Measurements from ENCODE around the gene CNFN.

CNFN gene

GRCh38 chr19:42389899-42390298 is at the start of gene CNFN:
TSS of gene CNFN (minus strand) at chr19:42390297. CDS start at chr19:42389037, 1,260 bp downstream.
- POLR2A ChIA-PET = no interaction called here
- DNase-seq (ENCODE audit: low read depth, low spot score) = no peak
- CTCF ChIA-PET = interaction anchor here (2.0 kb wide), 1 partner anchor 11 kb away, joined by 13 read pairs; no protein-coding TSS in a partner anchor
- TF ChIP-seq, protein P1, sequence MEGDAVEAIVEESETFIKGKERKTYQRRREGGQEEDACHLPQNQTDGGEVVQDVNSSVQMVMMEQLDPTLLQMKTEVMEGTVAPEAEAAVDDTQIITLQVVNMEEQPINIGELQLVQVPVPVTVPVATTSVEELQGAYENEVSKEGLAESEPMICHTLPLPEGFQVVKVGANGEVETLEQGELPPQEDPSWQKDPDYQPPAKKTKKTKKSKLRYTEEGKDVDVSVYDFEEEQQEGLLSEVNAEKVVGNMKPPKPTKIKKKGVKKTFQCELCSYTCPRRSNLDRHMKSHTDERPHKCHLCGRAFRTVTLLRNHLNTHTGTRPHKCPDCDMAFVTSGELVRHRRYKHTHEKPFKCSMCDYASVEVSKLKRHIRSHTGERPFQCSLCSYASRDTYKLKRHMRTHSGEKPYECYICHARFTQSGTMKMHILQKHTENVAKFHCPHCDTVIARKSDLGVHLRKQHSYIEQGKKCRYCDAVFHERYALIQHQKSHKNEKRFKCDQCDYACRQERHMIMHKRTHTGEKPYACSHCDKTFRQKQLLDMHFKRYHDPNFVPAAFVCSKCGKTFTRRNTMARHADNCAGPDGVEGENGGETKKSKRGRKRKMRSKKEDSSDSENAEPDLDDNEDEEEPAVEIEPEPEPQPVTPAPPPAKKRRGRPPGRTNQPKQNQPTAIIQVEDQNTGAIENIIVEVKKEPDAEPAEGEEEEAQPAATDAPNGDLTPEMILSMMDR (IDR thresholded peaks at IDR 0.05; ENCODE audit: insufficient read depth, low read length, missing control alignments) = no peak
- H3K4me3 ChIP-seq (ENCODE audit: low read depth, low read length) = no peak within 1 kb of the TSS

- POLR2A ChIA-PET = no interaction called here
- CTCF ChIA-PET = interaction anchor here (1.1 to 3.2 kb wide), 5 partner anchors 11 to 160 kb away, joined by 3 to 36 read pairs (median 6); no protein-coding TSS in a partner anchor
- no peak for DNase-seq (ENCODE audit: low read depth, low spot score)
These were observed 45.9 kb upstream of the CNFN start for GRCh38 chr19:42436006-42436405.

DNA sequence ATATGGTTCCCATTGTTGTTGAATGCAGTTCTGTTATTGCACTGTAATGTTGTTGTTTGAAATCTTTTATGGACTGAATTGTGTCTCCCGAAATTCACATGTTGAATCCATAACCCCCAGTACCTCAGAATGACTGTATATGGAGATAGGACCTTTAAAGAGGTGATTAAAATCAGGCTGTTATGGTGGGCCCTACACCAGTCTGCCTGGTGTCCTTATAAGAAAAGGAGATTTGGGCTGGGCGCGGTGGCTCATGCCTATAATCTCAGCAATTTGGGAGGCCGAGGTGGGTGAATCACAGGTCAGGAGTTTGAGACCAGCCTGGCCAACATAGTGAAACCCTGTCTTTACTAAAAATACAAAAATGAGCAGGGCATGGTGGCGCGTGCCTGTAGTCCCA is 45.2 kb upstream of the CNFN start:
- TF ChIP-seq, protein P1 (IDR thresholded peaks at IDR 0.05; ENCODE audit: insufficient read depth, low read length, missing control alignments) = no peak
- ChIA-PET CTCF (interaction anchor here (0.7 to 2.7 kb wide), 5 partner anchors 11 to 327 kb away, joined by 3 to 12 read pairs (median 5); no protein-coding TSS in a partner anchor), POLR2A (no interaction called here)
- DNase-seq (ENCODE audit: low read depth, low spot score) = no peak
- no peak overlapping the region for H3K4me3 ChIP-seq (ENCODE audit: low read depth, low read length)

More at GRCh38 chr19:42436006-42436405, 45.9 kb upstream of the CNFN start:
- no peak overlapping the region for H3K4me3 ChIP-seq (ENCODE audit: low read depth, low read length)
- TF ChIP-seq, protein P1 (IDR thresholded peaks at IDR 0.05; ENCODE audit: insufficient read depth, low read length, missing control alignments) = no peak

GRCh38 chr19:42433503-42434260 is 43.6 kb upstream of the CNFN start:
- H3K4me3 ChIP-seq (ENCODE audit: low read depth, low read length) = no peak overlapping the region
- DNase-seq (ENCODE audit: low read depth, low spot score) = no peak
- POLR2A ChIA-PET = no interaction called here

DNA sequence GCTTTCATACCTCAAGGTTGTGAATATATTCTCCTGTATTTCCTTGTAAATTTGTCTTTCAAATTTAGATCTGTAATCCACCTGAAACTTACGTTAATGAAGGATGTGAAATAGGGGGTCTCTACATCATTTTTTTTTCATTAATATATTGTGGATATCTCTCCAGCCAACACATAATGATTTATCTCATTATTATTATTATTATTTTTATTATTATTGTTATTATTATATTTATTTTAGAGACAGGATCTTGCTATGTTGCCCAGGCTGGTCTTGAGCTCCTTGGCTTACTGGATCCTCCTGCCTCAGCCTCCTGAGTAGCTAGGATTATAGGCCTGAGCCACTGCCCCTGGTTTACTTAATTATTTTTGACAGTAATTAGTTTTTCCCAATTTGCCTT is 41.4 kb upstream of the CNFN start:
- no peak overlapping the region for H3K4me3 ChIP-seq (ENCODE audit: low read depth, low read length)
- CTCF ChIA-PET = interaction anchor here (0.7 to 2.5 kb wide), 3 partner anchors 9 to 23 kb away, joined by 3 to 21 read pairs (median 3); no protein-coding TSS in a partner anchor
- POLR2A ChIA-PET = no interaction called here
- DNase-seq (ENCODE audit: low read depth, low spot score) = no peak
- TF ChIP-seq, protein P1 (IDR thresholded peaks at IDR 0.05; ENCODE audit: insufficient read depth, low read length, missing control alignments) = no peak

More at GRCh38 chr19:42433503-42434260, 43.6 kb upstream of the CNFN start:
- CTCF ChIA-PET = interaction anchor here (0.8 to 2.7 kb wide), 7 partner anchors 9 to 189 kb away, joined by 3 to 12 read pairs (median 4); no protein-coding TSS in a partner anchor
- TF ChIP-seq, protein P1 (IDR thresholded peaks at IDR 0.05; ENCODE audit: insufficient read depth, low read length, missing control alignments) = peak; percentile 53

GRCh38 chr19:42428676-42429075 is 38.6 kb upstream of the CNFN start:
- CTCF ChIA-PET = interaction anchor here (0.7 to 4.0 kb wide), 4 partner anchors 8 to 13 kb away, joined by 3 to 18 read pairs (median 6); no protein-coding TSS in a partner anchor
- H3K4me3 ChIP-seq (ENCODE audit: low read depth, low read length) = no peak overlapping the region
- DNase-seq (ENCODE audit: low read depth, low spot score) = no peak
- TF ChIP-seq, protein P1 (IDR thresholded peaks at IDR 0.05; ENCODE audit: insufficient read depth, low read length, missing control alignments) = no peak
- POLR2A ChIA-PET = no interaction called here
